ENCODE data around the gene TEKT2.

- TF ChIP-seq, protein P1, sequence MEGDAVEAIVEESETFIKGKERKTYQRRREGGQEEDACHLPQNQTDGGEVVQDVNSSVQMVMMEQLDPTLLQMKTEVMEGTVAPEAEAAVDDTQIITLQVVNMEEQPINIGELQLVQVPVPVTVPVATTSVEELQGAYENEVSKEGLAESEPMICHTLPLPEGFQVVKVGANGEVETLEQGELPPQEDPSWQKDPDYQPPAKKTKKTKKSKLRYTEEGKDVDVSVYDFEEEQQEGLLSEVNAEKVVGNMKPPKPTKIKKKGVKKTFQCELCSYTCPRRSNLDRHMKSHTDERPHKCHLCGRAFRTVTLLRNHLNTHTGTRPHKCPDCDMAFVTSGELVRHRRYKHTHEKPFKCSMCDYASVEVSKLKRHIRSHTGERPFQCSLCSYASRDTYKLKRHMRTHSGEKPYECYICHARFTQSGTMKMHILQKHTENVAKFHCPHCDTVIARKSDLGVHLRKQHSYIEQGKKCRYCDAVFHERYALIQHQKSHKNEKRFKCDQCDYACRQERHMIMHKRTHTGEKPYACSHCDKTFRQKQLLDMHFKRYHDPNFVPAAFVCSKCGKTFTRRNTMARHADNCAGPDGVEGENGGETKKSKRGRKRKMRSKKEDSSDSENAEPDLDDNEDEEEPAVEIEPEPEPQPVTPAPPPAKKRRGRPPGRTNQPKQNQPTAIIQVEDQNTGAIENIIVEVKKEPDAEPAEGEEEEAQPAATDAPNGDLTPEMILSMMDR (conservative IDR thresholded peaks at IDR 0.05): peak; percentile 99
- peak; percentile 76; the same call in 1 of the 2 replicates for TF ChIP-seq ZFX (IDR thresholded peaks at IDR 0.05)
These were observed 4.9 kb downstream of the TEKT2 start, which contains the start of gene ADPRS for GRCh38 chr1:36088577-36089392.

Measured in C4-2B (cell line).